SK-N-MC (cell line): Measurements from ENCODE around the gene RPH3AL.

Experiments used
- DNase-seq: peaks from one replicate; pipeline ENCODE4 v3.0.0-alpha.2; 2011; ENCODE audit warnings: low read depth, low spot score
- H3K27ac ChIP-seq: fragments of 200-600 bp; sonication (generic); 2 replicates; pipeline ENCODE4 v1.5.1; 2016; ENCODE audit warnings: mixed run types
- H3K36me3 ChIP-seq: fragments of 200-600 bp; sonication (generic); 2 replicates; pipeline ENCODE4 v1.6.1; 2017; ENCODE audit warnings: antibody characterized with exemption, low read length, mixed read lengths; ENCODE audit not compliant: insufficient read depth
- H3K4me3 ChIP-seq: fragments of 200-600 bp; sonication (generic); 2 replicates; pipeline ENCODE4 v1.5.1; 2016
- H3K9ac ChIP-seq: fragments of 200-600 bp; sonication (generic); 2 replicates; pipeline ENCODE4 v1.8.0; 2017; ENCODE audit warnings: mixed run types, mixed read lengths; ENCODE audit not compliant: insufficient read length
- H3K9me3 ChIP-seq: fragments of 200-600 bp; sonication (generic); 2 replicates; pipeline ENCODE4 v1.6.1; 2017; ENCODE audit warnings: low read depth, mild to moderate bottlenecking, antibody characterized with exemption, low read length, moderate library complexity, mixed read lengths
- EZH2 ChIP-seq: fragments of 200-600 bp; sonication (generic); IDR thresholded peaks from one replicate; pipeline ENCODE4 v1.6.1; 2017; ENCODE audit warnings: antibody characterized with exemption
- FOXP2 ChIP-seq: optimal IDR thresholded peaks from 2 replicates; pipeline ENCODE3; 2011; ENCODE audit warnings: mild to moderate bottlenecking, moderate library complexity; ENCODE audit not compliant: insufficient read depth; ENCODE audit errors: extremely low read length, control extremely low read depth
- POLR2AphosphoS5 ChIP-seq: IDR thresholded peaks from 2 replicates; pipeline ENCODE4 v1.6.1; 2012; ENCODE audit warnings: mild to moderate bottlenecking, low read depth, low read length, borderline replicate concordance

Gene RPH3AL

DNA sequence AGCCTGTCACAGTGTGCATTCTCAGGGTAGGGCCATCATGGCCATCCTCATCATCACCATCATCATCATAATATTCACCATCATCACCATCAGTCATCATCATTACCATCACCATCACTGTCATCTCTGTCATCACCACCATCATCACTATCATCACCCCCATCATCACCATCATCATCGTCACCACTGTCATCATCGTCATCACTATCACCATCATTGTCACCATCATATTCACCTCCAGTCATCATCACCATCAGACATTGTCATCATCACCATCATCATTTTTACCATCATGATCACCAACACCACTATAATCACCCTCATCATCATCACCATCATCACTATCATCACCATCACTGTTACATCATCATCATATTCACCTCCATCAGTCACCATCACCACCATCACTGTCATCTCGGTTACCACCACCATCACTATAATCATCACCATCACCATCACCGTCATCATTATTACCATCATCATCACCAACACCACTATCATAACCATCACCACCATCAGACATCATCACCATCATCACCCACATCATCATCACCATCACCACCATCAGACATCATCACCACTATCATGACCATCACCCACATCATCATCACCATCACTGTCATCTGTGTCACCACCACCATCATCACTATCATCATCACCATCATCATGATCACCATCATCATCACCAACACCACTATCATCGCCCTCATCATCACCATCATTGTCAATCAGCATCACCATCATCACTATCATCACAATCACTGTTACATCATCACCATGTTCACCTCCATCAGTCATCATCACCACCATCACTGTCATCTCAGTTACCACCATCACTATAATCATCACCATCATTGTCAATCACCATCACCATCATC lies 8.5 kb downstream of the RPH3AL start:
- no peaks in the 10 kb centered on the region for H3K36me3 ChIP-seq
- H3K27ac ChIP-seq, result no peak overlapping the region
- H3K9me3 ChIP-seq, result no peaks in the 10 kb centered on the region
- H3K9ac ChIP-seq, result no peak overlapping the region
- no peak for DNase-seq
- TF ChIP-seq POLR2AphosphoS5 (no peak), FOXP2 (no peak), EZH2 (no peak)
- no peak overlapping the region for H3K4me3 ChIP-seq

DNA sequence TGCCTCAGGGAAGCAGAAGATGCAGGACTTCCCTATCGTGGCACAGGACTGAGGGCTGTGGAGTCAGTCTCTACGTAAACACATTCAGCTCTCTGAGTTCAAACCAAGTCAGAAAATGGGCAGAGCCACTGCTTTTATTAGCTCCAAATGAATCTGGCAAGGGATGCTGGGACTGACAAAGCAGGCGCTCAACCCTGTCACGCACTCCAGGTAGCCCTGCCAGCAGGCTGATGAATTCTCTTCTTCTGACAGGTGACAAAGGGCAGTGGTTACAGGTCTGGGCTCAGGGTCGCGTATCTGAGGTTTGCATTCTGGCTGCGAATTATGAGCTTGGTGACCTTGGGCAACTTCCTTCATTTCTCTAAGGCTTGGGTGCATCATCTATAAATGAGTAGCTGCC lies 9.4 kb downstream of the RPH3AL start:
- no peaks in the 10 kb centered on the region for H3K36me3 ChIP-seq

DNA sequence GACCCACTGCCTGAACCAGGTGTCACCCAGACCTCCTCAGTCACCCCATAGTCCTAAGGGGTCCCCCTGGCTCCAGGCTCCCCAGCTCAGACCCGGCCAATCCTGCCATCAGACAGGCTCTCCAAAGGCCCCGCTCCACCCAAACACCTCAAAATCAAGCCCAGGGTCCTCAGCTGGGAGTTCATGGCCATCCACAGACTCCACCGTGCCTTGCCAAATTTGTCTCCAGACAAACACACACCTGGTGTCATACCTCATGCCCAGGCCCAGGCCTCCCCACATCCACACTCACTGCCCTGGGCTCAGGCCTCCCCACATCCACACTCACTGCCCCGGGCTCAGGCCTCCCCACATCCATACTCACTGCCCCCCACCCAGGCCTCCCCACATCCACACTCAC lies 12.5 kb downstream of the RPH3AL start:
- TF ChIP-seq POLR2AphosphoS5 (no peak), FOXP2 (no peak), EZH2 (no peak)
- no peak for DNase-seq
- no peak overlapping the region for H3K4me3 ChIP-seq
- no peak overlapping the region for H3K9ac ChIP-seq
- no peaks in the 10 kb centered on the region for H3K9me3 ChIP-seq
- H3K27ac ChIP-seq, result no peak overlapping the region
- no peaks in the 10 kb centered on the region for H3K36me3 ChIP-seq

More for the DNA sequence above, 9.4 kb downstream of the RPH3AL start:
- no peaks in the 10 kb centered on the region for H3K9me3 ChIP-seq
- DNase-seq, result no peak
- no peak overlapping the region for H3K4me3 ChIP-seq
- TF ChIP-seq EZH2 (no peak), POLR2AphosphoS5 (no peak), FOXP2 (no peak)
- H3K9ac ChIP-seq, result no peak overlapping the region
- H3K27ac ChIP-seq, result no peak overlapping the region

DNA sequence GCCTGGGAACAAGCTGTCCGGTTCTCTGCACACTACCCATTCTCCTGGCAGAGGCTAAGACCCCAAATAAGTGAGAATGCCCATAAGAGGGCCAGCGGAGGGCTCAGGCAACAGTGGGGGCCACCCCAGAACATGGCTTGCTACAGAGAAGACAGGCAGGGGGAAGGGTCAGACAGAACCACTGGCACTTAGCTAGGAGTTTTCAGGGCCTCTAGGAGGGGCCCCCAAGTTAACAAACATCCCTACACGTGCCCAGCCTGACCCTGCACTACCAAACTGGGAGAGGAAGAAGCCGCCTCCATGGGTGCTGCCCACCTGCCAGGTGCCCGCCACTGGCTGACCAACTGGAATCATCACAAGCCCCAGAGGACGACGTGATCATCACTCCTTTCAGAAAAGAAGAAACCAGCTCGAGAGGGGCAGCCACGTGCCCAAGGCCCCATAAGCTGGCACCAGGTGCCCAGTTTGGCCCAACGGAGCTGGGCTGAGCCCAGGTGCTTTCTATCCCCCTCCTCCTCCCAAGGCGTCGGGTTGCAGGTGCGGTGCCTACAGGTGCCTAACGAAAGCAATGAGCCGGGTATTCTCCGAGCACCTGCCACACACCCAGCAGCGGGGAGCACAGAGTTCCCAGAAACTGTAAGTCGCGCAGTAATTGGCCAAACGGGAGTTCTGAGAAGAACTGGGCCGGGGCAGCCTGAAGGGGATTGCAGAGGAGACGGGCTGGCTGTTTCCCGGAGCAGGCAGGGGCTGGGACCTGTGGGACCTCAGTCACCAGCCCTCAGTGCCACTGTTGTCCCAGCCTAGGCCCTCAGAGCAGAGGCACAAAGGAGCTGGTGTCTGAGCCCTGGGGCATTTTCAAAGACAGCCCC lies 13.2 kb downstream of the RPH3AL start:
- Histone ChIP-seq H3K36me3 (no peaks in the 10 kb centered on the region), H3K9me3 (no peaks in the 10 kb centered on the region), H3K9ac (no peak overlapping the region), H3K4me3 (no peak overlapping the region), H3K27ac (no peak overlapping the region)
- no peak for DNase-seq
- TF ChIP-seq POLR2AphosphoS5 (no peak), EZH2 (no peak), FOXP2 (no peak)

DNA sequence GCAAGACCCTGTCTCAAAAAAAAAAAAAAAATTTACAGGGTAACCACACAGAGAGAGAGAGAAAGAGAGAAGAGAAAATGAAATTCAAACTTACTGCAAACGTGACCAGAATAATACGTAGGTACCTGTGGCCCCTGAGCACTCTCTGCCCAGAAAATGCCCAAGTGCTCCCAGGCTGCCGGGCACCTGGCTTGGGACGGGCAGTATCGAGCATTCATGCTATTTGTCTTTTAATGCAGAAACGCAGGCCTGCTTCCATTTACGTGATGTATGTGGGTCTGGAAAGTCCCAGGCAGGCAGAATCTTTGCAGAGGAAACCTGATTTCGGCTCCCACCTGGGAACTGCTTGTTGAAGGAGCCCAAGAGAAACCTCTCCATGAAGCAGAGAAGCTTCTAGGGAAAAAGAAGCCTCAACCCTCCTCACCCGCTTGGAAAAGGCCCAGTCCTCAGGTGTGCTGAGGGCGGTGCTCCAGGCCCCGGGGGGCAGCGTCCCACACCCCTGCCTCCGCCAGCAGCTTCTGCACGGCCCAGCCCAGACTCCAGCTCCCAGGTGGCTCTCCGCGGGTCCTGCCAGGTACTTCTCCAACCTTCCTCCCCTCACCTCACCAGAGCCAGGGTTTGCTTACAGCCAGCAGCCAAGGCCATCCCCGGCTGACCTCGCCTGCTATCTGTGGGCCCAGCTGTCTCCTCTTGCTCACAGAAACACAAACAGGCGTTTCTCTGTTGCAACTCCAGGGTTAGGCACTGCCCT lies 14.0 kb downstream of the RPH3AL start:
- Histone ChIP-seq H3K9ac (no peak overlapping the region), H3K4me3 (no peak overlapping the region), H3K27ac (peak overlapping the region; percentile 83; the same call in 1 of the 2 replicates), H3K36me3 (no peaks in the 10 kb centered on the region), H3K9me3 (no peaks in the 10 kb centered on the region)
- DNase-seq, result no peak
- no peak for TF ChIP-seq POLR2AphosphoS5

DNA sequence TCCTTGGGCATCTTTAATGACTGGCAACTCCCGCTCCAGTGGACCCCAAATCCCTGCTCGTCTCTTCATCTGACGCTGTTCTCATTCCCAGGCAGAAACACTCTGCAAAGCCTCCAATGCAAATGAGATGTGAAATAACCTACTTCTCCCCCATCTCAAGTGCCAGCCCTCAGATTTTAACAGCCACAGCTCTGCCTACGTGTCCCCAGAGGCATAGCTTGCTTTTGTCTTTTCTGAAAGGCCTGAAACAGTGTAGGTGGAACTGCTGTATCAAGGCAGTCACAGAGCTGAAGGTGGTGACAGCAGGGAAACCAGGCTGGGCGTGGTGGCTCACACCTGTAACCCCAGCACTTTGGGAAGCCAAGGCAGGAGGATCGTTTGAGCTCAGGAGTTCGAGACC lies 14.7 kb downstream of the RPH3AL start:
- peak overlapping the region; percentile 59 for H3K4me3 ChIP-seq
- H3K36me3 ChIP-seq, result no peaks in the 10 kb centered on the region
- no peaks in the 10 kb centered on the region for H3K9me3 ChIP-seq
- peak overlapping the region; percentile 83 for H3K27ac ChIP-seq
- no peak for DNase-seq
- TF ChIP-seq POLR2AphosphoS5 (peak; percentile 29; the same call in 1 of the 2 replicates), FOXP2 (no peak)
- no peak overlapping the region for H3K9ac ChIP-seq

DNA sequence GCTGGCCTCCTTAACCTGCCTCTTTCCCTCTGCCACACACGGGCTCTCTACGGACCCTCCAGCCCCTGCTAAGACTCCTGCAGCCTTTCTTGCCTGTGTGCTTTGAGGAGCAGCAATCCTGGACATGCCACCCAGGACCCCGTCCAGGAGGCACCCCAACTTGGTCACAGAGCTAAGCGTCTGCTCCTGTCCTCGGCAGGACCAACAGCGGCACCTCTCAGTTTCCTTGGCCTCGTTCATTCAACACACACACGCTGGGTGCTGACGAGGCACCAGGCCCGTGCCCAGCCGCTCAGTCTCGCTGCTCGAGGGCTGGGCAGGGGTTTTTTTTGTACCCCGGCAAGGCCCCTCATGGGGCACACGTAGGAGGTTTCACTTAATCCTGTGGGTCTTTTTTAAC lies 15.2 kb downstream of the RPH3AL start:
- peak overlapping the region; percentile 18 for H3K9ac ChIP-seq

DNA sequence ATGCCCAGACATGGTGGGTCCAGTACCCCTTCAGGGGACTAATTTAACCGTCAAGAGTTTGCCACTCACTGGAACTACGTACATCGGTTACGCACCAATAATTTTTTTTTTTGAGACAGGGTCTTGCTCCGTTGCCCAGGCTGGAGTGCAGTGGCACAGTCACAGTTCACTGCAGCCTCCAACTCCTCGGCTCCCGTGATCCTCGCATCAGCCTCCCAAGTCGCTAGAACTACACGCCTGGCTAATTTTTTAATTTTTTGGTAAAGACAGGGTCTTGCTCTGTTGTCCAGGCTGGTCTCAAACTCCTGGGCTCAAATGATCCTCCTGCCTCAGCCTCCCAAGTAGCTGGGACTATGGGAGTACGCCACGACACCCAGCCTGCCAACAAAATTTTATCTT lies 15.6 kb downstream of the RPH3AL start:
- no peaks in the 10 kb centered on the region for H3K36me3 ChIP-seq
- peak overlapping the region; percentile 67; the same call in 1 of the 2 replicates for H3K4me3 ChIP-seq
- no peak overlapping the region for H3K9ac ChIP-seq
- H3K27ac ChIP-seq, result peak overlapping the region; percentile 85
- DNase-seq, result no peak
- no peak for TF ChIP-seq FOXP2
- no peak for TF ChIP-seq POLR2AphosphoS5
- TF ChIP-seq EZH2, result no peak
- H3K9me3 ChIP-seq, result no peaks in the 10 kb centered on the region

More for the DNA sequence above, 15.2 kb downstream of the RPH3AL start:
- Histone ChIP-seq H3K36me3 (no peaks in the 10 kb centered on the region), H3K4me3 (peak overlapping the region; percentile 59), H3K27ac (peak overlapping the region; percentile 83), H3K9me3 (no peaks in the 10 kb centered on the region)
- no peak for TF ChIP-seq EZH2
- TF ChIP-seq POLR2AphosphoS5, result no peak
- no peak for TF ChIP-seq FOXP2
- DNase-seq, result no peak
